Upper lobe of left lung (tissue), 4 donors: ENCODE measurements around the gene SLC12A7.

Experiments used
- POLR2A ChIP-seq, 4 donors: fragments of 450-650 bp; IDR thresholded peaks; one replicate each; pipeline ENCODE4 v1.5.1; 2016 to 2017; ENCODE audit warnings: antibody characterized with exemption in 4 of 4, mild to moderate bottlenecking in 2 of 4
- POLR2AphosphoS5 ChIP-seq, 2 donors: sonication (generic); formaldehyde crosslinking; IDR thresholded peaks; one replicate each; pipeline ENCODE4 v1.5.1; 2017; ENCODE audit warnings: antibody characterized with exemption in 2 of 2

DNA sequence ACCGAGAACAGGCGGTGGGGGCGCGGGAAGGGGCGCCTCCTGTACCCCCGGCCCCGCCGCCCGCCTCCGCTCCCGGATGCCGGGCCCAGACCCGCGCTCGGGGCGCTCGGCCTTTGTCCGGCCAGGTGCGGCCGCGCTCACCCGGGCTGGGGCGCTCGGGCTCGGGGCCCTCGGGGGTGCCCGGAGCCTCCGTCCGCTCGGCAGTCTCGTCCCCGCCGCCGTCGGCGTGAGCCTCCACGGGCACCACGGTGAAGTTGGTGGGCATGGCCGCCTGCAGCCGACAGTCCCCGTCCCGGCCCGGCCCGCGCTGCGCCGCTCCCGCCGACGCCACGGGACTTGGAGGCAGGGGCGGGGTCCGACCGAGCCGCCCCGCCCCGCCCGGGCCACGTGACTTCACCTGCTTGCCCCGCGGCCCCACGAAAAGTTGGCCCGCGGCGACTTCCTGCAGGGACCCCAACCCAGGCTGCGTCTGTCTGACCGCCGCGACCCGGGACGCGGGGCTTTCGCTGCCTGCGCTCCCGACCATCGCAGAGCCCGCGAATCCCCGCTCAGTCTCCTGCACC is at the start of gene SLC12A7:
- peak in 3 of 4 donors; percentile 74 to 85 (median 80) for TF ChIP-seq POLR2A (IDR thresholded peaks at IDR 0.05)
- TF ChIP-seq POLR2AphosphoS5 (IDR thresholded peaks at IDR 0.05) = peak; percentile 43 to 89
